NCI-H128 (cell line): ENCODE measurements around the gene DALRD3.
A peak's percentile ranks its signal among the peaks of the same experiment; 100 is the strongest.

Experiments
- DNase-seq: peaks from one replicate; lab custom pipeline; 2025; ENCODE audit not compliant: unreplicated experiment; lab: John Stamatoyannopoulos, UW

Gene DALRD3

GRCh38 chr3:49017971-49018706 lies at the start of gene DALRD3:
Gene DALRD3 (minus strand): TSS chr3:49018580. CDS start chr3:49018564, 16 bp downstream.
- DNase-seq = no peak

- DNase-seq = no peak
Measured at GRCh38 chr3:49058011-49058410, 39.6 kb upstream of the DALRD3 start.

- no peak for DNase-seq
Measured at GRCh38 chr3:49057268-49057667, 38.9 kb upstream of the DALRD3 start.

- no peak for DNase-seq
Measured at GRCh38 chr3:49054344-49054862, 36.0 kb upstream of the DALRD3 start.

GRCh38 chr3:49053543-49053942 lies 35.2 kb upstream of the DALRD3 start:
- no peak for DNase-seq

- no peak for DNase-seq
Measured at GRCh38 chr3:49035281-49035680, 16.9 kb upstream of the DALRD3 start.

GRCh38 chr3:49034650-49035049 lies 16.3 kb upstream of the DALRD3 start:
- DNase-seq = no peak

GRCh38 chr3:49032646-49033304 lies 14.4 kb upstream of the DALRD3 start:
- no peak for DNase-seq

- DNase-seq = no peak
Measured at GRCh38 chr3:49030321-49030720, 11.9 kb upstream of the DALRD3 start.

- DNase-seq = no peak
Measured at GRCh38 chr3:49029563-49029884, 11.1 kb upstream of the DALRD3 start.

- peak; percentile 85 for DNase-seq
Measured at GRCh38 chr3:49028673-49029562, 10.5 kb upstream of the DALRD3 start, which contains the start of gene IMPDH2. Gene IMPDH2 (minus strand): TSS chr3:49029398. CDS start chr3:49029350, 48 bp downstream.

- no peak for DNase-seq
Measured at GRCh38 chr3:49028298-49028672, 9.9 kb upstream of the DALRD3 start.

- no peak for DNase-seq
Measured at GRCh38 chr3:49027634-49028033, 9.3 kb upstream of the DALRD3 start.

- no peak for DNase-seq
Measured at GRCh38 chr3:49026536-49026935, 8.2 kb upstream of the DALRD3 start.

GRCh38 chr3:49025793-49026520 lies 7.6 kb upstream of the DALRD3 start:
- DNase-seq = no peak

GRCh38 chr3:49025005-49025792 lies 6.8 kb upstream of the DALRD3 start:
- no peak for DNase-seq

GRCh38 chr3:49024449-49024848 lies 6.1 kb upstream of the DALRD3 start:
- DNase-seq = no peak

GRCh38 chr3:49023775-49024174 lies 5.4 kb upstream of the DALRD3 start:
- no peak for DNase-seq

GRCh38 chr3:49022688-49023171 lies 4.3 kb upstream of the DALRD3 start:
- no peak for DNase-seq
